ENCODE measurements around the gene SOX10. TPM values are rescaled to one million over a fixed set of nuclear protein-coding genes. Genes with fewer than 3 reads are reported as not detected.
A peak's percentile ranks its signal among the peaks of the same experiment; 100 is the strongest.

SOX10 gene
- total RNA-seq, 2 donors from 2014 or later: not detected

GRCh38 chr22:37999640-38000272 lies 15.4 kb upstream of the SOX10 start:
- H3K4me3 Mint-ChIP-seq: no peak overlapping the region
- no peaks in the 10 kb centered on the region for H3K36me3 Mint-ChIP-seq
- no peaks in the 10 kb centered on the region for H3K9me3 Mint-ChIP-seq
- ATAC-seq (no peak), DNase-seq (ENCODE audit: low spot score) (no peak)
- H3K4me1 Mint-ChIP-seq (ENCODE audit: low read depth in 2 of 2): peaks cover 30 to 38% of the 10 kb centered on the region in 2 donors
- no peaks in the 10 kb centered on the region for H3K27me3 Mint-ChIP-seq
- H3K27ac Mint-ChIP-seq: peak overlapping the region in 1 of 2 donors; percentile 66

- no peaks in the 10 kb centered on the region for H3K36me3 Mint-ChIP-seq
- no peak for ATAC-seq
- H3K4me1 Mint-ChIP-seq (ENCODE audit: low read depth in 2 of 2): peaks cover 30 to 36% of the 10 kb centered on the region in 2 donors
- no peak for DNase-seq (ENCODE audit: low spot score)
- H3K27ac Mint-ChIP-seq: peak overlapping the region in 1 of 2 donors; percentile 66
- no peaks in the 10 kb centered on the region for H3K27me3 Mint-ChIP-seq
- no peak overlapping the region for H3K4me3 Mint-ChIP-seq
- H3K9me3 Mint-ChIP-seq: no peaks in the 10 kb centered on the region
Observed at GRCh38 chr22:37999236-37999635, 14.9 kb upstream of the SOX10 start.

GRCh38 chr22:37998543-37998942 lies 14.2 kb upstream of the SOX10 start:
- Mint-ChIP-seq H3K9me3 (no peaks in the 10 kb centered on the region), H3K4me3 (no peak overlapping the region)
- ATAC-seq: no peak

GRCh38 chr22:37996515-37997246 lies 12.3 kb upstream of the SOX10 start:
- Mint-ChIP-seq H3K4me1 (ENCODE audit: low read depth in 2 of 2) (peaks cover 25 to 41% of the 10 kb centered on the region in 2 donors), H3K36me3 (no peaks in the 10 kb centered on the region)
- ATAC-seq: no peak

More at GRCh38 chr22:37998543-37998942, 14.2 kb upstream of the SOX10 start:
- Mint-ChIP-seq H3K27ac (peak overlapping the region in 1 of 2 donors; percentile 66), H3K4me1 (ENCODE audit: low read depth in 2 of 2) (peaks cover 30 to 37% of the 10 kb centered on the region in 2 donors), H3K27me3 (no peaks in the 10 kb centered on the region), H3K36me3 (no peaks in the 10 kb centered on the region)
- DNase-seq (ENCODE audit: low spot score): no peak

GRCh38 chr22:37996079-37996478 lies 11.7 kb upstream of the SOX10 start:
- H3K9me3 Mint-ChIP-seq: no peaks in the 10 kb centered on the region
- no peak overlapping the region for H3K4me3 Mint-ChIP-seq
- no peak for DNase-seq (ENCODE audit: low spot score)

More at GRCh38 chr22:37996515-37997246, 12.3 kb upstream of the SOX10 start:
- Mint-ChIP-seq H3K4me3 (peak overlapping the region; percentile 61), H3K27me3 (no peaks in the 10 kb centered on the region), H3K27ac (peak overlapping the region; percentile 66 to 76), H3K9me3 (no peaks in the 10 kb centered on the region)
- no peak for DNase-seq (ENCODE audit: low spot score)

GRCh38 chr22:37995460-37995859 lies 11.1 kb upstream of the SOX10 start:
- H3K27me3 Mint-ChIP-seq: no peaks in the 10 kb centered on the region
- DNase-seq (ENCODE audit: low spot score): no peak
- H3K9me3 Mint-ChIP-seq: no peaks in the 10 kb centered on the region
- peaks cover 25 to 44% of the 10 kb centered on the region in 2 donors for H3K4me1 Mint-ChIP-seq (ENCODE audit: low read depth in 2 of 2)
- no peak for ATAC-seq
- H3K36me3 Mint-ChIP-seq: no peaks in the 10 kb centered on the region
- H3K27ac Mint-ChIP-seq: peak overlapping the region; percentile 66 to 76
- peak overlapping the region; percentile 39 for H3K4me3 Mint-ChIP-seq

More at GRCh38 chr22:37996079-37996478, 11.7 kb upstream of the SOX10 start:
- Mint-ChIP-seq H3K4me1 (ENCODE audit: low read depth in 2 of 2) (peaks cover 25 to 44% of the 10 kb centered on the region in 2 donors), H3K36me3 (no peaks in the 10 kb centered on the region), H3K27me3 (no peaks in the 10 kb centered on the region), H3K27ac (peak overlapping the region; percentile 66 to 76)
- no peak for ATAC-seq

GRCh38 chr22:37994982-37995381 lies 10.6 kb upstream of the SOX10 start:
- DNase-seq (ENCODE audit: low spot score): no peak
- Mint-ChIP-seq H3K4me3 (peak overlapping the region; percentile 39), H3K36me3 (no peaks in the 10 kb centered on the region), H3K27ac (peak overlapping the region; percentile 66 to 76), H3K4me1 (ENCODE audit: low read depth in 2 of 2) (peaks cover 25 to 44% of the 10 kb centered on the region in 2 donors), H3K27me3 (no peaks in the 10 kb centered on the region), H3K9me3 (no peaks in the 10 kb centered on the region)
- no peak for ATAC-seq

- Mint-ChIP-seq H3K27me3 (no peaks in the 10 kb centered on the region), H3K27ac (peak overlapping the region; percentile 11 to 31), H3K4me3 (peak overlapping the region; percentile 34), H3K36me3 (no peaks in the 10 kb centered on the region), H3K4me1 (ENCODE audit: low read depth in 2 of 2) (peaks cover 25 to 44% of the 10 kb centered on the region in 2 donors), H3K9me3 (no peaks in the 10 kb centered on the region)
- no peak for DNase-seq (ENCODE audit: low spot score)
- peak; percentile 73 to 80 for ATAC-seq
Observed at GRCh38 chr22:37994049-37994448, 9.7 kb upstream of the SOX10 start.

GRCh38 chr22:37991731-37992442 lies 7.5 kb upstream of the SOX10 start:
- ATAC-seq (no peak), DNase-seq (ENCODE audit: low spot score) (no peak)
- H3K27me3 Mint-ChIP-seq: no peaks in the 10 kb centered on the region
- H3K27ac Mint-ChIP-seq: no peak overlapping the region
- H3K4me1 Mint-ChIP-seq (ENCODE audit: low read depth in 2 of 2): peaks cover 16 to 34% of the 10 kb centered on the region in 2 donors
- H3K9me3 Mint-ChIP-seq: no peaks in the 10 kb centered on the region
- no peaks in the 10 kb centered on the region for H3K36me3 Mint-ChIP-seq
- no peak overlapping the region for H3K4me3 Mint-ChIP-seq

GRCh38 chr22:37990862-37991261 lies 6.5 kb upstream of the SOX10 start:
- no peaks in the 10 kb centered on the region for H3K36me3 Mint-ChIP-seq
- H3K4me3 Mint-ChIP-seq: no peak overlapping the region
- H3K4me1 Mint-ChIP-seq (ENCODE audit: low read depth in 2 of 2): peaks cover 10 to 25% of the 10 kb centered on the region in 2 donors
- DNase-seq (ENCODE audit: low spot score): no peak
- H3K27me3 Mint-ChIP-seq: no peaks in the 10 kb centered on the region
- H3K27ac Mint-ChIP-seq: no peak overlapping the region
- H3K9me3 Mint-ChIP-seq: no peaks in the 10 kb centered on the region
- no peak for ATAC-seq

GRCh38 chr22:37990301-37990700 lies 5.9 kb upstream of the SOX10 start:
- Mint-ChIP-seq H3K27me3 (no peaks in the 10 kb centered on the region), H3K4me3 (no peak overlapping the region), H3K9me3 (no peaks in the 10 kb centered on the region), H3K36me3 (no peaks in the 10 kb centered on the region), H3K4me1 (ENCODE audit: low read depth in 2 of 2) (peaks cover 5 to 19% of the 10 kb centered on the region in 2 donors), H3K27ac (no peak overlapping the region)
- ATAC-seq (no peak), DNase-seq (ENCODE audit: low spot score) (no peak)

- no peak for ATAC-seq
- Mint-ChIP-seq H3K36me3 (no peaks in the 10 kb centered on the region), H3K9me3 (no peaks in the 10 kb centered on the region)
Observed at GRCh38 chr22:37989146-37990045, 5.0 kb upstream of the SOX10 start.

GRCh38 chr22:37986371-37986770 lies 2.0 kb upstream of the SOX10 start:
- Mint-ChIP-seq H3K9me3 (no peaks in the 10 kb centered on the region), H3K4me1 (ENCODE audit: low read depth in 2 of 2) (no peaks in the 10 kb centered on the region), H3K27ac (no peak overlapping the region), H3K27me3 (no peaks in the 10 kb centered on the region), H3K4me3 (no peak overlapping the region), H3K36me3 (no peaks in the 10 kb centered on the region)
- ATAC-seq (no peak), DNase-seq (ENCODE audit: low spot score) (no peak)

More at GRCh38 chr22:37989146-37990045, 5.0 kb upstream of the SOX10 start:
- Mint-ChIP-seq H3K4me3 (no peak overlapping the region), H3K27ac (no peak overlapping the region), H3K4me1 (ENCODE audit: low read depth in 2 of 2) (peaks cover 0 to 13% of the 10 kb centered on the region in 2 donors), H3K27me3 (no peaks in the 10 kb centered on the region)
- no peak for DNase-seq (ENCODE audit: low spot score)

Measured in natural killer cell treated with Interleukin-12 subunit alpha and Interleukin-12 subunit beta and Interleukin-15 and Interleukin-18, amount 100 ng/mL, for 72 hours (primary cell).